GM19455 (cell line): Measurements from ENCODE around the gene MYCBPAP.

Experiments
- ATAC-seq: cut with Tn5 transposase; IDR thresholded peaks from one replicate; pipeline ENCODE4 v1.9.1; 2021; ENCODE audit not compliant: unreplicated experiment

MYCBPAP gene

DNA sequence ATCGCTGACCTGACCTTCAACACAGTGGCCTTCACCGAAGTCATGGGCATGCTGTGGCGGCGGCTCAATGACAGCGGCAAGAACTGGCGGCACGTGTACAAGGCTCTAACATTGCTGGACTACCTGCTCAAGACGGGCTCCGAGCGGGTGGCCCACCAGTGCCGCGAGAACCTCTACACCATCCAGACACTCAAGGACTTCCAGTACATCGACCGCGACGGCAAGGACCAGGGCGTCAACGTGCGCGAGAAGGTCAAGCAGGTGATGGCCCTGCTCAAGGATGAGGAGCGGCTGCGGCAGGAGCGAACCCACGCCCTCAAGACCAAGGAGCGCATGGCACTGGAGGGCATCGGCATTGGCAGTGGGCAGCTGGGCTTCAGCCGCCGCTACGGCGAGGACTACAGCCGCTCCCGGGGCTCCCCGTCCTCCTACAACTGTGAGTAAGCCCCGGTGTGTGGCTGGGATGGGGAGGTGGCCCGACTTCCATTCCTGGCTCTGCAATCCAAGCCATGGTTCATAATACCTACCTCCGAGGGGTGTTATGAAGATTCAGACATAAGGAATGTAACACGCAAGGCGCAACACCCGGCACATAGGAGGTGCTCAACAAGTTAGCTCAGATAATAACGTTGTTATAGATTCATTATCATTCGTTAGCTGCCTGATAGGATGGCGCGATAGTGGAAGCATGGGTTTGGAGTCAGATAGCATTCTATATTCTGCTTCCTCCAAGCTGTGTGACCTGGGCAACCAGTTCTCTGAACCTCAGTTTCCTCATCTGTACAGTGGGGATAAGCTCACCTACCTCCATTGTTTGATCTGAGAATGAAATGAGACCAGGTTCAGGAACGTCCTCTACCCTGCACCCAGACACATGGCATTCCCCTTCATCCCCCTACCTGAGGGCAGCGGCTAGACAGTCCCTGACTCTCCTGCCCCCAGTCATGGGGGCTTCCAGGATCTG, 28.7 kb downstream of the MYCBPAP start:
- no peak for ATAC-seq

DNA sequence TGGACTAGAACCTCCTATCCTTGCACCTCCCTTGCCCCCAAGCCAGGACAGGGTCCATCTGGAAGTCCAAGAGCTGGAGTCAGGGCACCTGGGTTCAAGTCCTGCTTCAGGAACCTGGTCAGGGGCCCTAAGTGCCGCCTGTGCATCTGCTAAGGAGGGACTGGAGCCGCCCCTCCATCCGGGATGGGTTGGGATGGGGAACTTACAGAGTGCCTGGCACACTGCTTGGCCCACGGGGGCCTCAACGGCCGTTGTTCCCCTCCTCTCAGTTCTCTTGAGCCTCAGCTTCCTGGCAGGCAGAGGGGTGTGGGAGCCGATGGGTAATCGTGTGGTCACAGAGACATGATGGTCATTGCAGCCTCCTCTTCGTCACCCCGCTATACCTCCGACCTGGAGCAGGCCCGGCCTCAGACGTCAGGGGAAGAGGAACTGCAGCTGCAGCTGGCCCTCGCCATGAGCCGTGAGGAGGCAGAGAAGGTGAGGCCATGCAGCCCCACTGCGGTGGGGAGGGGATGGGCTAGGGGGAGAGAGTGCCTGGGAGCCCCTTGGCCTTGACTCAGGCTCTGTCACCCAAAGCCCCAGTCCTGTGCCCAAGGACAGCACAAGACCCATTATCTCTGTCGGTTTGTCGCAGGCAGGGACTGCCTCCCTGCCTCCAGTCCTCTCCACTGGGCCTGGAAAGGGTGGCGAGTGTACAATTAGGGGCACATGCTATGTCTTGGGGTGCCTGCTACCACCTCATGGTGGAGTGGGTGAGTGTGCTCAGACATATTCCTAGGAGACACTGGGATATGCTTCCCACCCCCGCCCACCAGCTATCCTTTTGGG, 29.7 kb downstream of the MYCBPAP start:
- ATAC-seq, result no peak

DNA sequence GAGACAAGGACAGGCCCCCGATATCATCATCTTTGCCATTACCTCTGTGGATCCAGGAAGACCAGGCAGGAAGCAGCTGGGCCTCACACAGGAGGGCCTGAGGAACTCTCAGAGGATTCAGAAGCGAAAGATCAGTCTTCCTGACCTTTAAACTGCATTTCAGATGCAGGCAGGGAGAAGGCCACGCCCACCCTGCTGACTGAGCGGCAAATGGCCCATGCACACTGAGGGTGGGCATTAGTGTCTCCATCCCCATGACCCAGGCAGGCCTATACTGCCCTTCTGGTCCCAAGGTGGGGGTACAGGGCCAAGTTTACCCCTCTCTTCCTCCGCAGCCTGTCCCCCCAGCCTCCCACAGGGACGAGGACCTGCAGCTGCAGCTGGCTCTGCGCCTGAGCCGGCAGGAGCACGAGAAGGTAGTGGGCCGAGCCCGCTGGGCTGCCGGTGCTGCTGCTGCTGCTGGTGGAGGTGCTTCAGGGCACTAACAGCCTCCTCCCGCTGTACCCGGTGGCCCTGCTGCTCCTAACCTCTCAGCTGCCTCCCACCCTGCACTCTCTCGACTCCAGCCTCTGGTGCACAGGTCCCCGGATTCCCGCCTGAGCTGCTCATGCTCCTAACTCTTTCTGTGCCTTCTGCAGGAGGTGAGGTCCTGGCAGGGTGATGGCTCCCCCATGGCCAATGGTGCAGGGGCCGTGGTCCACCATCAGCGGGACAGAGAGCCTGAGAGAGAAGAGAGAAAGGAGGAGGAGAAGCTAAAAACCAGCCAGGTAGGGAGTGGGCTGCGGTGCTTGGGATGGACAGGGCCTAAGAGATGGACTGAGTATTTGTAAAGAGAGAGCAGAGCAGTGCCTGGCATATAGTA, 30.5 kb downstream of the MYCBPAP start:
- ATAC-seq, result no peak

DNA sequence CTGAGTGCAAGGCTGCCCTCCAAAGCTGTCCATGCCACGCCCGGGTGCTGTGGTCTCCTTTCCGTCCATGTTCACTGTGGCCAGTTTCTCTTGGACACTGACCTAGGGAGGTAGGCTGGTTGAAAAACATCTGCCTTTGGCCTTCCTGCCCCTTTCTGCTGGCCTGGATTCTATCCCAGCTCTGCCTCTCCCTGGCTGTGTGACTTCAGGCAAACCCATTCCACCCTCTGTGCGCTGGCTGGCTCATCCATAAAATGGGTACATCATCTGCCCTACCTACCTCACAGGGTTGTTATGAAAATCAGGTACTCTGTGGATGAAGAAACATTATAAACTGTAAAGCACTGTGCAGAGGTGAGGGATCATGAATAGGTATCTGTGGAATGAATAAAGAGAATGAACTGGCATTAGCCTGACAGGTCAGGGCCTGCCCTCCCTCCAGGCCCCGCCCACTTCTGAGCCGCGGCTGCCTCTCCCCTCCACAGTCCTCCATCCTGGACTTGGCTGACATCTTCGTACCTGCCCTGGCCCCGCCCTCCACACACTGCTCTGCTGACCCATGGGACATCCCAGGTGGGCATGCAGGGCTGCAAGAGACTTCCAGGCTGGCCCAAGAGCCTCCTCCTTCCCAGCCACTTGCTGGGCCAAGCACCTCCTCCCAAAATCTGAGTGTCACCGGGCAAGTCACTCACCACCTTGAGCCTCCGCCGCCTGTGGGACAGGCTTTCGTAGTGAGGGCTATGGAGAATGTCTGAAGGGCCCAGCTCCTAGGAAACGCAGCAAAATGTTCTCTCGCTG, 31.7 kb downstream of the MYCBPAP start:
- ATAC-seq, result no peak

DNA sequence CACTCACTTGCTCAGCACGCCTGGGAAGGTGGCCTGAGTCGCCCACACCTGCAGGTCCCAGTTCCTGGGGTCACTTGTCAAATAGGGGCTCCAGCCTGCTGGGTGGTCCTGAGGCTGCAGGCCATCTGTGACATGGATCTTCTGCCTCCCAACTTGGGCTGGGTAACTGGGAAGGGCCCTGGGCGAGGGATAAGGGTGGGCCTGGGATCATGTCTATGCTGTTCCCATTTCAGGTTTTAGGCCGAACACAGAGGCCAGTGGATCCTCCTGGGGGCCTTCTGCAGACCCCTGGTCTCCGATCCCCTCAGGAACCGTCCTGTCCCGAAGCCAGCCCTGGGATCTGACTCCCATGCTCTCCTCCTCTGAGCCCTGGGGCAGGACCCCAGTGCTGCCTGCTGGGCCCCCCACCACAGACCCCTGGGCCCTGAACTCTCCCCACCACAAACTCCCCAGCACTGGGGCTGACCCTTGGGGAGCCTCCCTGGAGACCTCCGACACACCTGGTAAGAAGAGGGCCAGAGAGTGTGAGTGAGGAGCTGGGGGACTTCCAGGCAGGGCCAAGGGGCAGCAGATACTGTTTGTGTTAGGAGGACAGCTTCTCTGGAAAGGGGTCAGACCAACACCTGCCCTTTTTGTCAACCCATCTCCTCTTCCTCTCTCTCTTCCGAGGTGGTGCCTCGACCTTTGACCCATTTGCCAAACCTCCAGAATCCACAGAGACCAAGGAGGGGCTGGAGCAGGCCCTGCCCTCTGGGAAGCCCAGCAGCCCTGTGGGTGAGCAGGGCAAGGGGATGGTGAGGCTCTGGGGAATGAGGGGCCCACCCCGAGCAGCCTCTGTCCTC, 32.5 kb downstream of the MYCBPAP start:
- no peak for ATAC-seq

DNA sequence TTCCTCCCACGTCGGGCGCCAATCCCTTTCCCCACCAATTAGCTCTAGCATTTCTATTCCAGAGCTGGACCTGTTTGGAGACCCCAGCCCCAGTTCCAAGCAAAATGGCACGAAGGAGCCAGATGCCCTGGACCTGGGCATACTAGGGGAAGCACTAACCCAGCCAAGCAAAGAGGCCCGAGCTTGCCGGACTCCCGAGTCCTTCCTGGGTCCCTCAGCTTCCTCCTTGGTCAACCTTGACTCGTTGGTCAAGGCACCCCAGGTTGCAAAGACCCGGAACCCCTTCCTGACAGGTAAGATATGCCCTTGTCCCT, 33.1 kb downstream of the MYCBPAP start:
- no peak for ATAC-seq

DNA sequence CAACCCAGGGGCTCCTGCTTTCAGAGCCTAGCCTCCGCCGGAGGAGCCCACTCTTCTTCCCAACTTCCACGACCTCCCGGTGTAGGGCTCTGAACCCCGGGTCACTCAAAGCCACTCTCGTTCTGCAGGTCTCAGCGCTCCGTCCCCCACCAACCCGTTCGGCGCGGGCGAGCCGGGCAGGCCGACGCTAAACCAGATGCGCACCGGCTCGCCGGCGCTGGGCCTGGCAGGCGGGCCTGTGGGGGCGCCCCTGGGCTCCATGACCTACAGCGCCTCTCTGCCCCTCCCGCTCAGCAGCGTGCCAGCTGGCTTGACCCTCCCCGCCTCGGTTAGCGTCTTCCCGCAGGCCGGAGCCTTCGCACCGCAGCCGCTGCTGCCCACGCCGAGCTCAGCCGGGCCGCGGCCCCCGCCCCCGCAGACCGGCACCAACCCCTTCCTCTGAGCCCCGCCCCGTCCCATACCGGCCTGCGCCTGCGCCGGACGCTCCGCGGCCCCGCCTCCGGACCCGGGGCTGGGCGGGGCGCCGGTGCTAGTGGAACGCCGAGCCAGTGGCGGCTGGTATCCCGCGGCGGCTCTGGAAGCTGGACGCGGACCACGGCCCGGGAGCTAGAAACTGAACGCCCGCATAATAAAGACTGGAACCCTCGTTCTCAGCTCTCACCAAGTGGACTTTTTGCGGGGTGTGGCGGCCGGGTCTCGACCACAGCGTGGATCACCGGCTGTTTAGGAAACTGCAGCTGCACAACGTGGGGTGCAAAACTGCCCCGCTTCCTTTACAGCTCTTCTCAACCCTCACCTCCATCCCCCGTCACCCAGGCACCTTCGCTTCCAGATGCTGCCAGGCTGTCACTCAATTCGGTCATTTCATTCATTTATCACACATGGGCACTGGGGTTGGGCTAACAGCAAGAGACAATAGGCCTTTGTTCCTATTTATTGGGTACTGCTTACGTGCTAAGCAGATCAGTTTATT, 33.8 kb downstream of the MYCBPAP start:
- ATAC-seq, result peak; percentile 76

DNA sequence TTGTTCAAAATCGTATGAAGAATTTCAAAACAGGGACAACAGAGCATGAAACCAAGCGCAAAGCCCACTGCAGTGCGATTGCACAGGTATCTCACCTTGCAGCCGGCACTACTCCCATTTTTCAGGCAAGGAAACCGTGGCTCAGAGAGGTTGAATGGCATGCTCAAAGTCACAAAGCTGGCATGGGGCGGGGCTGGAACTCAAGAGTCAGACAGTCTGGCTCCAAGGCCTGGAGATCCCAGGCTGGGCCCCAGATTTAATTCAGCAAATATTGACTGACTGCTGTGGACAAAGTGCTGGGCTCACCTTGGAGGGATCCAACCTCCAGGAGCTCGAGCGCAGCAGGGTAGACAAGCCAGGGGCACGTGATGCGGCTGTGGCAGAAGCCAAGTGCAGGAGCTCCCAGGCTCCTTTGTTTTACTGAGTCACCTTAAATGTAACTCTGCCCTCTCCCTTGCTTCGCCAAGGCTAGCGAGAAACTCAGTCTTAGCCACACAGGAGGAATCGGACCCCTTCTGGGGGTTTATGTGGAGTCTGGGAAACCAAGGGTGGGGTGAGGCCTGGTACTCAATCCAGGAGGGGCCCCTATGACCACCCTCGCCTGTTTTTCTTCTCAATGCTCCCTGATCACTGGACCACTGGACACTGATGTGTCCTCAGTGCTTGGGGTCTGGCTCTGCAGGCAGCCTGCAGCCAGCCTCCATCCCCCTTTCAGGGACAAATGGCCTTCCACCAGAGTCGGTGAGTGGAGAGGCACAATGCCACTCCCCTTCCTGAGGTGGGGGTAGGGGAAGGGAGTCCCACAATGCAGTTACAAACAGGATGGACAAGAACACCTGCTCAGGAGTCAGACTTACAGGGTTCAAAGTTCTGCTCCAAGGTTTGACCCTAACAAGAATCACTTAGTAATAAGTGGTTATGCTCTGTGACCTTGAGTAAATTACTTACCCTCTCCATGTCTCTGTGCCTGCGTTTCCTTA, 34.8 kb downstream of the MYCBPAP start:
- ATAC-seq, result no peak

DNA sequence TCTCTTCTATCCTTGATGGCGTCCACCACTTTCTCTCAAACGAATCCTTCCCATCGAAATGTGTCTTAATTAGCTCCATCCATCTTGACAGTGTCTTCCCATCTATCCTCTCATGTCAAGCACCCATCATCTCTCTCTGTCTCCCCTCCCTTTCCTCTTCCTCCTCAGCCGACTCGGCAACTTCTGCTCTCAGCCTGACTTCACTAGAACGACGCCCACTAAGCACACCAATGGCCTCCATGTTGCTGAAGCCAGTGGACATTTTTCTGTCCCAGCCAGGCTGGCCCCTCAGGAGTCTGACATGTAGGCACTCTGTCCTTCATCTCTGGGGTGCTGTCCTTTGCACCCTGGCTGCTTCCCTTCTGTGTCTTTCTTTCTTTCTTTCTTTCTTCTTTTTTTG, 36.3 kb downstream of the MYCBPAP start:
- ATAC-seq, result no peak

DNA sequence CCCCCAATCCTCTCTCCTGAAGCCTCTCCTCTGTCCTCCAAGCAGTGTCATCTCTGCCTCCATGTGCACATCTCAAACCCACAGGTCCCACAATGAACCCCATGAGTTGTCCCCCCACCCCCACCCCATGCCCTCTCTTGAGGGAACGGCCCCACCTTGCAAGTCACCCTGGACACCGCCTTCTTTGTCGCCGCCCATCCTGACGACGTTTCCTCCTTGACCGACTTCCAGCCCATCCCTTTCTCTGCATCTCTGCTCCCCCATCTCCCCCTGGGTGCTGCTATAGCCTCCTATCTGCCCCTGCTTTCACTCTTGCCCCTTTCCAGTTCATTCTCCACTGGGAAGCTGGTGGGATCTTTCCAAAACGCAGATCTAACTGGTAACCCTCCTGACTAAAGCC, 37.1 kb downstream of the MYCBPAP start:
- ATAC-seq, result no peak

DNA sequence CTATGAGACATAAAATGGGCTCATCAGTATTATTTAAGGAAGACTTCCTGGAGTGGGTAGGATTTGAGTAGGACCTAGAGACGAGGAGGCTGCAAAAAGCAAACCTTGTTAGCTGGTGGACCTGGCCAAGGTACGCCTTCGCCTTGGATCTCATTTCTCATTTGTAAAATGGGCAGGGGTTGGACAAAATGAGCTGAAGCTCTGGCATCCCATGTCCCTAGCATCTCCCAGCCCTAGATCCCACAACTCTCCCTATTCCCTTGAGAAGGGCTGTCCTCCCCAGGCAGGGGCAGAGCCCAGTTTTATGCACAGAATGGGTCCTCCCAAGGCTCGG, 38.4 kb downstream of the MYCBPAP start:
- ATAC-seq, result no peak

DNA sequence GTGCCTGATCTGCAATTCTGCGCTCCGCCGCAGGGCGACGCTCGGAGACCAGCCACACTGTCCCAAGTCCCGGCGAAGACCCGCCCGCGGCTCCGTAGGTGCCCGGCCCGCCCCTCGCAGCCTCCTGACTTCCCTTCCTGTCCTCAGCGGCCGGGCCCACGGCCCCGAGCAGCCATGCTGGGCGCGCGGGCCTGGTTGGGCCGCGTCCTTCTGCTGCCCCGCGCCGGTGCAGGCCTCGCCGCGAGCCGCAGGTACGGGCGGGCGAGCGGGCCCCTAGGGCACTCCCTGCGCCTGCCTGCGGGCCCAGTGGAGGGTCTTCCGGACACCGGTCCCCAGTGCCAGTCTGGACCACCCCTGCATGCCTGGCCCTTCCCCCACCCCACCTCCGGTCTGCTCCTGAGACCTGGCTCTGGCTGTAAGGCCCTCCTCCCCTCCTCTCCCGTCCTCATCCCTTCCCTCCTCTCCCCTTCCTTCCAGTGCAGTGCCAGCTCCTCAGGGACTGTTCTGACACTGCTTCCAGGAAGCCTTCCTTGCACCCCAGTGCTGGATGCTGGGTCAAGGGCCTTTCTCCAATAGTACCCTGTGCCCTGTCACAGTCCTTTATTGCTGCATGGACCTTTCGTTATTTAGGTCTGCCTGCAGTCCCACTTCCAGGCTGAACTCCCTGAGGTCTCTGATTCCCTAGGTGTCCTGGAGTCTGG, 38.9 kb downstream of the MYCBPAP start, which contains the start of gene SPATA20:
Gene SPATA20 (plus strand): TSS at position 140 of the 701 bp plus-strand sequence. CDS start 35 bp downstream, at position 175.
- ATAC-seq, result peak; percentile 63

DNA sequence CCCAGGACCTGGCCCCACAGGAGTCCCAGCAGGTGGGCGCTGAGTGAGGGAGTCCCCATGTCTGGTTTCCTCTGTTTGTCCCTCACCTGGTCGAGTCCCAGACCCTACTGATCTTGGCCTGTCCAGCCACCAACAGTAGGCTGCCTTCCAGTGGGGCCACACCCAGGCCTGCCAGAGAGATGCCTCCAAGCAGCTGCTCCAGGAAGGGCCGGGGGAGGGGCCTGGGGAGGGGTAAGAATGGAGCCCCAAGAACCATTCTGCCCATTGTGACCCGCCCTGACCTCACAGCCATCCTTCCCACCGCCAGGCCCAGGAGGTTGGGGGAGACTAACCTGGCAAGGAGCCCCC, 39.5 kb downstream of the MYCBPAP start:
- no peak for ATAC-seq

DNA sequence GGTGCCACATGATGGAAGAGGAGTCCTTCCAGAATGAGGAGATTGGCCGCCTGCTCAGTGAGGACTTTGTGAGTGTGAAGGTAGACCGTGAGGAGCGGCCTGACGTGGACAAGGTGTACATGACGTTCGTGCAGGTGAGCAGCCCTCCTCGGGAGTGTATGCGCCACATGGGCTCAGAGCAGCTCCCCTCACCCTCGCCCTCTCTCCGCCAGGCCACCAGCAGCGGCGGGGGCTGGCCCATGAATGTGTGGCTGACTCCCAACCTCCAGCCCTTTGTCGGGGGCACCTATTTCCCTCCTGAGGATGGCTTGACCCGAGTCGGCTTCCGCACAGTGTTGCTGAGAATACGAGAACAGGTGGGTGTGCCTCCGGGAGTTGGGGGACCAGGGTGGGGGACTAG, 40.6 kb downstream of the MYCBPAP start:
- no peak for ATAC-seq

DNA sequence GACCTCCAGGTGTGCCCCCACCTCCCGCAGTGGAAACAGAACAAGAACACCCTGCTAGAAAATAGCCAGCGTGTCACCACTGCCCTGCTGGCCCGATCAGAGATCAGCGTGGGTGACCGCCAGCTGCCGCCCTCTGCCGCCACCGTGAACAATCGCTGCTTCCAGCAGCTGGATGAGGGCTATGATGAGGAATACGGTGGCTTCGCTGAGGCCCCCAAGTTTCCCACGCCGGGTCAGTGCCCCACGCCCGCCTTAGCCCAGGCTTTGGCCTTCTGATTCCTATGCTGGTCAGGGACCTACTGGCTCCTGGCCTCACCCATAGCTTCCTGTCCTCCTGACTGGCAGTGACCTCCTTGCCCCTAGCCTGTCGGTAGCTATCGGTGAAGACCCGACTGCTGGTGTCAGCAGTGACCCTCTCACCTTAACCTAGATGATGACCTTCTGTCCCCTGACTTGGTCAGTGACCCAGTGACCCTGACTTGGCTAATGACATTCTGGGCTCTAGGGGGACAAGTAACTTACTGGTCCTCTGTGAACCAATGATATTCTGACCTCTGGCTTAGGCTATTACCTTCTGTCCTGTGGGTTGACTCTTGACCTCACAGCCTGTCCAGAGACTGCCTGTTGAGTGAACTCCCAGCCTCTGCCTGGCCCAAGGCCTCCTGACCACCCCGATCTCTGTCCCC, 41.2 kb downstream of the MYCBPAP start:
- no peak for ATAC-seq

DNA sequence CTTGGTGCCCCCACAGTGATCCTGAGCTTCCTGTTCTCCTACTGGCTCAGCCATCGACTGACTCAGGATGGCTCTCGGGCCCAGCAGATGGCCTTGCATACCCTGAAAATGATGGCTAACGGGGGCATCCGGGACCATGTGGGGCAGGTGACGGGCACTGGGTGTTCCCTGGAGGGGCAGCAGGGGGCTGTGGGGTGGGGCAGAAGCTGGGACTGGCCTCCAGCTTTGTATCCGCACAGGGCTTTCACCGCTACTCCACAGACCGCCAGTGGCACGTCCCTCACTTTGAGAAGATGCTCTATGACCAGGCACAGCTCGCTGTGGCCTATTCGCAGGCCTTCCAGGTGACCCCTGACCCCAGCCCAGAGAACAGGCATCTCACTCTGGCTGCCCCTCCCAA, 41.7 kb downstream of the MYCBPAP start:
- no peak for ATAC-seq
